Measurements from ENCODE around the gene ACTN4. TPM values are rescaled to one million over a fixed set of nuclear protein-coding genes. Genes with fewer than 3 reads are reported as not detected.

The ACTN4 gene
- total and polyA plus RNA-seq, 2 donors (not counting 1 experiment from before 2014, with no cell fraction given) = 108 to 164 TPM

GRCh38 chr19:38615007-38615581, 32.4 kb upstream of the ACTN4 start:
- peaks cover 79% of the 10 kb centered on the region for H3K79me2 ChIP-seq (ENCODE audit: control insufficient read depth, insufficient read depth, low read length)
- no peak for ATAC-seq (ENCODE audit: low read depth)
- H3K4me1 Mint-ChIP-seq = peaks cover 52% of the 10 kb centered on the region

More at GRCh38 chr19:38615007-38615581, 32.4 kb upstream of the ACTN4 start:
- H3K27ac ChIP-seq (ENCODE audit: low read length in 2 of 2) = peak overlapping the region in 1 of 2 donors; percentile 93
- Mint-ChIP-seq H3K27me3 (no peaks in the 10 kb centered on the region), H3K9me3 (ENCODE audit: insufficient read depth) (no peaks in the 10 kb centered on the region), H3K27ac (peak overlapping the region; percentile 74), H3K4me3 (peak overlapping the region; percentile 75)
- 88% methylated on average over 5 of the region's 7 CpGs for WGBS (ENCODE audit: insufficient coverage)
- peaks cover 41% of the 10 kb centered on the region for H4K20me1 ChIP-seq (ENCODE audit: control insufficient read depth, insufficient read depth, low read length, poor library complexity, severe bottlenecking)
- peak overlapping the region; percentile 93 for H3K4me2 ChIP-seq (replicated peaks; ENCODE audit: low read depth, low read length, poor library complexity, severe bottlenecking)
- H3K4me3 ChIP-seq (ENCODE audit: control extremely low read depth in 1 of 5, extremely low read depth in 1 of 5, insufficient read depth in 1 of 5, low read depth in 2 of 5, low read length in 4 of 5) = no peak overlapping the region
- no peaks in the 10 kb centered on the region for H3K9me3 ChIP-seq (ENCODE audit: control extremely low read depth in 1 of 3, control insufficient read depth in 2 of 3, insufficient read depth in 1 of 3, low read length in 2 of 3)
- H3K4me1 ChIP-seq (ENCODE audit: control insufficient read depth in 2 of 2, insufficient read depth in 2 of 2, low read length in 2 of 2) = peaks cover 31 to 51% of the 10 kb centered on the region in 2 donors
- peaks cover 0 to 43% of the 10 kb centered on the region in 2 experiments for H3K36me3 ChIP-seq (replicated peaks in 1 of 2; ENCODE audit: control extremely low read depth in 1 of 2, control insufficient read depth in 1 of 2, extremely low read depth in 1 of 2, insufficient read depth in 2 of 2, low read length in 1 of 2)
- H2AFZ ChIP-seq (ENCODE audit: insufficient read depth, low read depth, low read length, poor library complexity, severe bottlenecking) = no peak overlapping the region
- intact Hi-C loops (cut with micrococcal nuclease) = loop anchor here (5.0 to 10.0 kb wide), 4 partner anchors 58 to 797 kb away; partner anchors contain the start of genes GGN, PLEKHG2, SIPA1L3 and SPRED3
- no peak for DNase-seq
- H3K9ac ChIP-seq (ENCODE audit: low read length) = peak overlapping the region; percentile 35
- ChIA-PET POLR2A (interaction anchor here (0.6 to 0.7 kb wide), 2 partner anchors 19 to 58 kb away, joined by 3 to 15 read pairs; no protein-coding TSS in a partner anchor), CTCF (interaction anchor here (0.5 to 1.4 kb wide), 2 partner anchors 20 to 25 kb away, joined by 3 to 5 read pairs; no protein-coding TSS in a partner anchor)
- TF ChIP-seq EZH2 (IDR thresholded peaks at IDR 0.05; ENCODE audit: borderline replicate concordance, insufficient read depth, low read depth, low read length, poor library complexity, severe bottlenecking) (no peak), CTCF (IDR thresholded peaks at IDR 0.05) (no peak)
- no peaks in the 10 kb centered on the region for H3K27me3 ChIP-seq (replicated peaks in 1 of 4; ENCODE audit: control extremely low read depth in 1 of 4, control insufficient read depth in 3 of 4, insufficient read depth in 4 of 4, low read length in 3 of 4)

Data from B cell (primary cell).